CD14-positive monocyte (primary cell): ENCODE results near the gene CDY2B. TPM values are rescaled to one million over a fixed set of nuclear protein-coding genes. Genes with fewer than 3 reads are reported as not detected.
"Not testable (repeated sequence)": the region's sequence is repeated elsewhere in the genome, so short reads cannot be mapped to it uniquely, and the experiment has no call there.

Source experiments
- DNase-seq, 3 donors: peaks; one replicate each; pipeline ENCODE4 v3.0.0-alpha.2; 2011 to 2022
- H2AFZ ChIP-seq: 2 replicates; pipeline ENCODE4 v1.6.0; 2012; ENCODE audit warnings: mild to moderate bottlenecking, low read depth, low read length, inconsistent platforms; ENCODE audit not compliant: insufficient read depth, poor library complexity, severe bottlenecking
- H3K27ac ChIP-seq, 2 donors: 1 replicate in 1 of 2; 2 replicates in 1 of 2; pipeline ENCODE4 v1.5.1; 2012 to 2013; ENCODE audit warnings: low read length in 2 of 2, control low read depth in 1 of 2, inconsistent platforms in 1 of 2, low read depth in 1 of 2, mild to moderate bottlenecking in 1 of 2
- H3K27me3 ChIP-seq, 2 donors: one replicate each; pipeline versions ENCODE4 v1.6.0 to v1.6.1; 2011 to 2013; ENCODE audit warnings: low read length in 2 of 2; ENCODE audit not compliant: control insufficient read depth in 2 of 2, insufficient read depth in 2 of 2
- H3K36me3 ChIP-seq, 2 donors: replicated peaks in 1 of 2; 1 replicate in 1 of 2; 2 replicates in 1 of 2; pipeline versions ENCODE4 v1.5.1 to v1.6.1; 2012 to 2013; ENCODE audit warnings: low read length in 2 of 2, control low read depth in 1 of 2, inconsistent platforms in 1 of 2, mild to moderate bottlenecking in 1 of 2; ENCODE audit not compliant: insufficient read depth in 2 of 2, control insufficient read depth in 1 of 2
- H3K4me1 ChIP-seq, 2 donors: 1 replicate in 1 of 2; 2 replicates in 1 of 2; pipeline versions ENCODE4 v1.5.1 to v1.6.1; 2012 to 2013; ENCODE audit warnings: low read length in 2 of 2, control low read depth in 1 of 2, inconsistent platforms in 1 of 2, mild to moderate bottlenecking in 1 of 2, moderate library complexity in 1 of 2; ENCODE audit not compliant: insufficient read depth in 2 of 2, control insufficient read depth in 1 of 2
- H3K4me2 ChIP-seq: replicated peaks from 2 replicates; pipeline ENCODE3; 2012; ENCODE audit warnings: low read length, moderate library complexity, mild to moderate bottlenecking; ENCODE audit not compliant: poor library complexity, severe bottlenecking; ENCODE audit errors: extremely low read depth
- H3K4me3 ChIP-seq, 3 experiments: fragments of 200-600 bp in 1 of 3; sonication (generic) in 1 of 3; replicated peaks in 1 of 3; 1 replicate in 2 of 3; 2 replicates in 1 of 3; pipeline ENCODE4 v1.5.1; 2011 to 2013; ENCODE audit warnings: low read length in 3 of 3, mild to moderate bottlenecking in 3 of 3, control low read depth in 2 of 3, low read depth in 2 of 3, inconsistent platforms in 1 of 3, moderate library complexity in 1 of 3
- H3K79me2 ChIP-seq: 2 replicates; pipeline ENCODE4 v1.6.0; 2012; ENCODE audit warnings: mild to moderate bottlenecking, control low read depth, inconsistent platforms, low read length, moderate library complexity; ENCODE audit not compliant: insufficient read depth
- H3K9ac ChIP-seq: 2 replicates; pipeline ENCODE4 v1.6.0; 2017; ENCODE audit warnings: low read length, mild to moderate bottlenecking; ENCODE audit not compliant: insufficient read depth, poor library complexity, severe bottlenecking
- H3K9me3 ChIP-seq, 2 donors: replicated peaks in 1 of 2; 1 replicate in 1 of 2; 2 replicates in 1 of 2; pipeline versions ENCODE4 v1.5.1 to v1.6.1; 2012 to 2013; ENCODE audit warnings: low read length in 2 of 2, control low read depth in 1 of 2; ENCODE audit not compliant: control insufficient read depth in 1 of 2, insufficient read depth in 1 of 2
- H4K20me1 ChIP-seq: 2 replicates; pipeline ENCODE4 v1.6.0; 2012; ENCODE audit warnings: mild to moderate bottlenecking, low read length, control low read depth, moderate library complexity; ENCODE audit not compliant: insufficient read depth
- H3K27ac Mint-ChIP-seq, 7 donors: one replicate each; pipeline ENCODE4 v1.8.0; 2020; ENCODE audit warnings: mild to moderate bottlenecking in 7 of 7, mixed read lengths in 7 of 7, moderate library complexity in 6 of 7, inconsistent platforms in 2 of 7
- H3K27me3 Mint-ChIP-seq, 3 donors: one replicate each; pipeline ENCODE4 v1.8.0; 2021 to 2022; ENCODE audit warnings: low read depth in 3 of 3, mild to moderate bottlenecking in 3 of 3, mixed read lengths in 3 of 3, moderate library complexity in 3 of 3, inconsistent platforms in 1 of 3
- H3K36me3 Mint-ChIP-seq, 2 donors: one replicate each; pipeline ENCODE4 v1.8.0; 2020; ENCODE audit warnings: mixed read lengths in 2 of 2, inconsistent platforms in 1 of 2, mild to moderate bottlenecking in 1 of 2
- H3K4me1 Mint-ChIP-seq: one replicate; pipeline ENCODE4 v1.8.0; 2020; ENCODE audit warnings: mild to moderate bottlenecking, mixed read lengths
- H3K4me3 Mint-ChIP-seq, 2 donors: one replicate each; pipeline ENCODE4 v1.8.0; 2020; ENCODE audit warnings: mild to moderate bottlenecking in 2 of 2, mixed read lengths in 2 of 2, moderate library complexity in 1 of 2
- H3K9me3 Mint-ChIP-seq, 7 donors: one replicate each; pipeline ENCODE4 v1.8.0; 2020 to 2022; ENCODE audit warnings: mixed read lengths in 7 of 7, mild to moderate bottlenecking in 6 of 7, moderate library complexity in 6 of 7, inconsistent platforms in 2 of 7
- WGBS: methylation state at CpG from one replicate; pipeline ENCODE4 v1.1.5; 2013; ENCODE audit warnings: missing lambda C conversion rate; ENCODE audit not compliant: insufficient coverage; 5-methylcytosine and 5-hydroxymethylcytosine counted together
- intact Hi-C, 2 donors: fragments of 100-400 bp; cut with micrococcal nuclease; formaldehyde crosslinking; loops; one replicate each; pipeline versions ENCODE4 v1.15.0 to v1.15.1; 2023
- polyA plus RNA-seq, 3 donors: library from polyadenylated mRNA; depleted of rRNA in 1 of 3; unstranded in 2 of 3; stranded (reverse) in 1 of 3; fragments of 300-500 nt in 2 of 3; fragments of >200 nt in 1 of 3; fragmentation: Illumina TruSeq in 2 of 3; gene quantifications; 1 replicate in 2 of 3; 2 replicates in 1 of 3; pipeline ENCODE4 v1.2.3, GENCODE V29; 2012 to 2021

The CDY2B gene
- polyA plus RNA-seq, 3 donors: not detected

DNA sequence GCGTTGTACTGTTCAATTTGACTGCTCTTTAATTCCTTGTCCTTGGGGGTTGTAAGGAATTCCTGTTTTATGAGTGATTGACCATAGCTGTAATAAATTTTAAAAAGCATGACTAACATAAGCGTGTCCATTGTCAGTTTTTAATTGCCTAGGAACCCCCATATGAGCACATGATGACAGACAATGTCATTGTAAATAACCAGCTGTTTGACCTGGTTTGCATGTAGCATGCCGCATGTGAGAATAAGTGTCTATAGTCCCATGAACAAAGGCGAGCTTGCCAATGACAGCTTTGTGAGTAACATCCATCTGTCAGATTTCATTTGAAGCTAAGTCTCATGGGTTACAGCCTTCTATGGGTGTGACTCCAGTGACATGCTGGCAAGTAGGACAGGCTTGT, 30.9 kb downstream of the CDY2B start:
- H4K20me1 ChIP-seq, H3K9ac ChIP-seq, H3K9me3 ChIP-seq, H3K79me2 ChIP-seq, H2AFZ ChIP-seq, DNase-seq, H3K4me2 ChIP-seq, H3K4me3 Mint-ChIP-seq, H3K27me3 ChIP-seq, intact Hi-C loops, H3K27me3 Mint-ChIP-seq, H3K4me3 ChIP-seq, H3K4me1 ChIP-seq, H3K27ac Mint-ChIP-seq, H3K9me3 Mint-ChIP-seq, H3K36me3 ChIP-seq, H3K36me3 Mint-ChIP-seq, H3K4me1 Mint-ChIP-seq, H3K27ac ChIP-seq: not testable (repeated sequence)
- WGBS: no CpG with 5 or more reads among the region's 4 CpGs

- H3K9me3 Mint-ChIP-seq, H3K36me3 ChIP-seq, H3K9me3 ChIP-seq, intact Hi-C loops, H3K4me3 Mint-ChIP-seq, DNase-seq, H2AFZ ChIP-seq, H3K4me1 ChIP-seq, H3K36me3 Mint-ChIP-seq, H3K4me3 ChIP-seq, H3K27me3 Mint-ChIP-seq, H3K9ac ChIP-seq, H3K27me3 ChIP-seq, H3K79me2 ChIP-seq, H4K20me1 ChIP-seq, H3K4me1 Mint-ChIP-seq, H3K27ac ChIP-seq, H3K27ac Mint-ChIP-seq, H3K4me2 ChIP-seq: not testable (repeated sequence)
- no CpG with 5 or more reads among the region's 12 CpGs for WGBS
Observed at GRCh38 chrY:17832149-17832548, 47.9 kb downstream of the CDY2B start.

Other genes starting within 250 kb of the CDY2B start
- gene CDY2A, start 145.6 kb upstream of the CDY2B start, polyA plus RNA-seq: not detected